ENCODE measurements around the gene EPAS1. TPM values are rescaled to one million over a fixed set of nuclear protein-coding genes. Genes with fewer than 3 reads are reported as not detected.

Gene EPAS1
- total and polyA plus RNA-seq, 2 of the 13 experiments (the other 11 are each of a cell fraction or from before 2014, with no cell fraction given): 47.1 to 182 TPM

GRCh38 chr2:46410273-46411244 lies 113.4 kb downstream of the EPAS1 start (continued):
- TF ChIP-seq ADNP (CRISPR knock-in tag; IDR thresholded peaks at IDR 0.05) (0 out of 2 replicates have a peak, but pooled peaks have one; percentile 35), HDAC1 (CRISPR knock-in tag; IDR thresholded peaks at IDR 0.05) (no peak), ZIK1 (CRISPR knock-in tag; IDR thresholded peaks at IDR 0.05; ENCODE audit: borderline replicate concordance, low read depth) (no peak), NR0B2 (CRISPR knock-in tag; IDR thresholded peaks at IDR 0.05) (no peak), MED13 (CRISPR knock-in tag; IDR thresholded peaks at IDR 0.05) (no peak), AKAP8 (CRISPR knock-in tag; IDR thresholded peaks at IDR 0.05) (no peak), TFAP4 (IDR thresholded peaks at IDR 0.05; ENCODE audit: borderline replicate concordance, low read depth) (no peak), CC2D1A (CRISPR knock-in tag; IDR thresholded peaks at IDR 0.05) (no peak), PHF8 (CRISPR knock-in tag; IDR thresholded peaks at IDR 0.05) (0 out of 2 replicates have a peak, but pooled peaks have one; percentile 4), THAP11 (CRISPR knock-in tag; IDR thresholded peaks at IDR 0.05) (no peak), ZMYM3 (CRISPR knock-in tag; IDR thresholded peaks at IDR 0.05) (peak; percentile 78), SUZ12 (IDR thresholded peaks at IDR 0.05; ENCODE audit: low read depth, low read length) (no peak), NR2F1 (CRISPR knock-in tag; IDR thresholded peaks at IDR 0.05) (no peak), MYNN (CRISPR knock-in tag; IDR thresholded peaks at IDR 0.05; ENCODE audit: low read depth) (no peak), ATF1 (CRISPR knock-in tag; IDR thresholded peaks at IDR 0.05) (no peak), MTF2 (CRISPR knock-in tag; IDR thresholded peaks at IDR 0.05; ENCODE audit: borderline replicate concordance) (no peak), ZNF670 (CRISPR knock-in tag; IDR thresholded peaks at IDR 0.05; ENCODE audit: borderline replicate concordance) (no peak), ZNF558 (CRISPR knock-in tag; IDR thresholded peaks at IDR 0.05; ENCODE audit: borderline replicate concordance) (no peak), BRD4 (CRISPR knock-in tag; IDR thresholded peaks at IDR 0.05) (no peak), E2F5 (CRISPR knock-in tag; conservative IDR thresholded peaks at IDR 0.05) (no peak), TCF12 (IDR thresholded peaks at IDR 0.05) (no peak), TCF12 (CRISPR knock-in tag; IDR thresholded peaks at IDR 0.05) (no peak), ZNF326 (CRISPR knock-in tag; IDR thresholded peaks at IDR 0.05; ENCODE audit: borderline replicate concordance) (no peak), ZNF576 (CRISPR knock-in tag; IDR thresholded peaks at IDR 0.05) (no peak), ZNF547 (CRISPR knock-in tag; IDR thresholded peaks at IDR 0.05) (0 out of 2 replicates have a peak, but pooled peaks have one; percentile 42), ZNF839 (CRISPR knock-in tag; IDR thresholded peaks at IDR 0.05; ENCODE audit: borderline replicate concordance) (no peak), ZNF446 (CRISPR knock-in tag; IDR thresholded peaks at IDR 0.05) (no peak), SIN3B (IDR thresholded peaks at IDR 0.05; ENCODE audit: low read length) (no peak), NFYB (CRISPR knock-in tag; IDR thresholded peaks at IDR 0.05) (no peak), WIZ (CRISPR knock-in tag; IDR thresholded peaks at IDR 0.05) (no peak)
